Measurements from ENCODE around the gene COX4I2.
"Not testable (repeated sequence)": the region's sequence is repeated elsewhere in the genome, so short reads cannot be mapped to it uniquely, and the experiment has no call there.

The COX4I2 gene

DNA sequence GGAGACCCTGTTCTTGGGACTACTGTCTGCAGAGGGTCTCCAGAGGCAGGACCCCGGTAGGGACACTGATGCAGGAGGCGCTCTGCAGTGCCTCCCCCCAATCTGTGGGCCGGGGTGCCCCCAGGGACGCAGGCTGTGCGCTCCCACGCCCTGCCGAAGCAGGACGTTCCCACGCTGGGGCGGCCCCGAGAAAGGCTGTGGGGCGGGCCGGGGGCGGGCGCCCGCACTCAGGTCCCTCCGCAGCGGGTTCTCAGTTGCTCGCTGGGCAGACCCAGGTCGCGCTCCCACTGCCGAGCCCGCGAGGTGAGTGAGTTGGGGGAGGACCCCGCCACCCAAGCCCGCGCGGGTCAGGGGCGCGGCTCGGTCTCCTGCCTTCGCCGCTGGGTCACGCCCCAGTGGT lies at the start of gene COX4I2:
Gene COX4I2, plus strand, starts transcription at position 253 of the 400 bp plus-strand sequence. CDS start 1,106 bp downstream, outside the sequence.
- no peak for DNase-seq (ENCODE audit: low read depth in 2 of 2)

DNA sequence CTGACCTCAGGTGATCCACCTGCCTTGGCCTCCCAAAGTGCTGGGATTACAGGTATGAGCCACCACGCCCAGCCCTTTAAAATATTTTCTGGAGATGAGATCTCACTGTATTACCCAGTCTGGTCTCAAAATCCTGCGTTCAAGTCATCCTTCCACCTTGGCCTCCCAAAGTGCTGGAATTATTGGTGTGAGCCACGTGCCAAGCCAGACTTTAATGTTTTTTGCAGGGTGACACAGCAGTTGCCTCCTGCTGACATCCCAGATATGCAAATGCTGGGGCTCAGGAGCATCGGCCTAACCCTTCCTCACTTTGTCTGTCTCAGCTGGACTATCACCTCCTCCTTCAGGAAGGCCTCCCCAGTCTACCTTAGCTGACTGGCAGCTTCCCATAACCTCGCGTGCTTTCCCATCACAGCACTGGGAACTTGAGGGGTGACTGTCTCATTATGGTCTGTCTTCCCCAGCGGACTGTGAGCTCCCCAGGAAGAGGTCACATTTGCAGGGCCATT lies 46.9 kb upstream of the COX4I2 start:
- no peak for DNase-seq (ENCODE audit: low read depth in 2 of 2)

DNA sequence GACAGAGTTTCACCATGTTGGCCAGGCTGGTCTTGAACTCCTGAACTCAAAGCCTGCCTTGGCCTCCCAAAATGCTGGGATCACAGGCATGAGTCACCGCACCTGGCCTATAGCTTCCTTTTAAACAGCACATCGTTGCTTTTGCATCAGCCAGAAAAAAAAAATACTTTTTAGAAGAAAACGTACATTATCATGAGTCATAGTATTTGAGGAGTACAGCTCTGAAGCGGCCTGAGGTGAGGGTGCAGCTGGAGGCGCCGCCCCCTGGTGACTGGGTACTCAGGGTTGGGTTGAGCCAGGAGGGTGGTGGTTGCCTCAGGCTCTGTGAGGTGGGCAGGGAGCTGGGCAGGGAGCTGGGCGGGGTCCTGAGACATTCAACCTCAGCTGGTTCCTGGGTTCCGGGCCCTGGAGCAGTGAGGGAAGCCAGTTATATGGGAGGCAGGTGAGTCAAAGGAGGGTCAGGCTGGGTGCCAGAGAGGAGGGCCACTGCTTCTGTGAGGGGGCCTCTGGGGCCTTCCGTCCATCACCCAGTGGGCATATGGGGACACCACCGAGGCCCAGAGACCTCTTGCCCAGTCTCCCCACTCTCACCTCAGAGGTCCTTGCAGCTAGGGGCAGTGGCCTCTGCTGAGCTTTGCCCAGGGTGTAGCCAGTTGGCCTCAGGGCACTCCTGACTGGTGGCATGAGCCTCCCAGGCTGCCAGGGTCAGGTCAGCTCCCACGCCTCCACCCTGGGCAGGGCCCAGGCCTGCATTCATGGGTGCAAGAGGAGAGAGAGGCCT lies 44.3 kb upstream of the COX4I2 start:
- DNase-seq (ENCODE audit: low read depth in 2 of 2), result no peak

DNA sequence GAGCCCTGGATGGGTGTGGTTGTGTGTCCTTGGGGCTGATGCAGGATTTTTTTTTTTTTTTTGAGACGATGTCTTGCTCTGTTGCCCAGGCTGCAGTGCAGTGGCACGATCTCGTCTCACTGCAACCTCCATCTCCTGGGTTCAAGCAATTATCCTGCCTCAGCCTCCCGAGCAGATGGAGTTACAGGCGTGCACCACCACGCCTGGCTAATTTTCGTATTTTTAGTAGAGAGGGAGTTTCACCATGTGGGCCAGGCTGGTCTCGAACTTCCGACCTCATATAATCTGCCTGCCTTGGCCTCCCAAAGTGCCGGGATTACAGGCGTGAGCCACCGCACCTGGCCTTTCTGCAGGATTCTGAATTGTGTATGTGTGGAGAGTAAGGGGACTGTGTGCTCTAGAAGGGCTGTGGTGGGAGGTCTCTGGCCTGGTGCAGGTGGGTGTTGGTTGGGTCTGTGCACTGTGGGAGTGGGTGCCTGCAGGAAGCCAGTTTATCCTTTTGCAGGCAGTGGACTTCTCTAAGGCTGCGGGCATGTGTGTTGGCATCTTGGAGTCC lies 43.6 kb upstream of the COX4I2 start:
- no peak for DNase-seq (ENCODE audit: low read depth in 2 of 2)

DNA sequence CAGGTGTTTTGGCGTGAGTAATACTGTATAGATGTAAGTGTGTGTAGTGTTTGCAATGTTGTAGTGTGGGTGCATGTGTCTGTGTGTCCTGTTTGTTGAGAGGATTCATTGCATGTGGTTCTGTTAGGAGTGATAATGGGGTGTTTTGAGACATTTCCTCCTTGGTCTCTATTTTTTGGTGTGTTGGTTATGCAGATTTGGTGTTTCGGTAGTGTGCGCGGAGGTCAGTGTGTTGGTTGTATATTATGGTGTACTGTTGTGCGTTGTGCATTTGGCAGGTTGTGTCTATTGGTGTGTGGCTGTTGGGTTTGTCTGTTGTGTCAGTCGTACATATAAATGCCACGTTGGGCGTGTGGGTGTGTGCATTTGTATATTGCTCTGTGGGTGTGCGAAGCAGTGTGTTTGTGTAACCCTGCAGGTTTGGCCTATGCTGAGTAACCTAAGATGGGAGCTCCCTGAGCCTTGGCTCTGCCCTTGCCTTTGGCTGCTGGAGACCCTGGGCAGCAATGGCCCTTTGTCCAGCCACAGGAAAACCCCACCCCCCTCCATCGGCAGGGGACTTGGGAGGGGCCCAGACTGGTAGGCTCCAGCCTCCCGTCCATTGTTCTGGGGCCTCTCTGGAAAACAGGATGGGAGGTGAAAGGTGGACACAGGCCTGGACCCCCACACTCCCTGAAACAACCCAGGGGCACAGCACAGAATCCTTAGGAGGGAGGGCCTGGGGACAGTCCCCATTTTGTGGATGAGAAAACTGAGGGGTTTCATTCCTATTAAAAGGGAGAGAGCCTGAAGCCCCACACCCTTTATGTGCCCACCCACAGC lies 42.9 kb upstream of the COX4I2 start:
- no peak for DNase-seq (ENCODE audit: low read depth in 2 of 2)

DNA sequence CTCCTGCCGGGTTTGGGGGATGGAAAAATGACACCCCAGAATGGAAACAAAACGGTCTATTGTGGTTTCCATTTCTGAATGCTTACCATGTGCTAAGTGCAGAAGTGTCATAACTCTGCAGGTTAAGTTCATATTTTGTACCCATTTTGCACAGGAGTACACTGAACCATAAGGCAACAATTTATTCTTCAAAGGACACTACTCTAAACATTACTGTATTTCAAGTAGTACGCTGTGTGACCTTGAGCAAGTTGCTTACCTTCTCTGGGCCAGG lies 42.4 kb upstream of the COX4I2 start:
- no peak for DNase-seq (ENCODE audit: low read depth in 2 of 2)

DNA sequence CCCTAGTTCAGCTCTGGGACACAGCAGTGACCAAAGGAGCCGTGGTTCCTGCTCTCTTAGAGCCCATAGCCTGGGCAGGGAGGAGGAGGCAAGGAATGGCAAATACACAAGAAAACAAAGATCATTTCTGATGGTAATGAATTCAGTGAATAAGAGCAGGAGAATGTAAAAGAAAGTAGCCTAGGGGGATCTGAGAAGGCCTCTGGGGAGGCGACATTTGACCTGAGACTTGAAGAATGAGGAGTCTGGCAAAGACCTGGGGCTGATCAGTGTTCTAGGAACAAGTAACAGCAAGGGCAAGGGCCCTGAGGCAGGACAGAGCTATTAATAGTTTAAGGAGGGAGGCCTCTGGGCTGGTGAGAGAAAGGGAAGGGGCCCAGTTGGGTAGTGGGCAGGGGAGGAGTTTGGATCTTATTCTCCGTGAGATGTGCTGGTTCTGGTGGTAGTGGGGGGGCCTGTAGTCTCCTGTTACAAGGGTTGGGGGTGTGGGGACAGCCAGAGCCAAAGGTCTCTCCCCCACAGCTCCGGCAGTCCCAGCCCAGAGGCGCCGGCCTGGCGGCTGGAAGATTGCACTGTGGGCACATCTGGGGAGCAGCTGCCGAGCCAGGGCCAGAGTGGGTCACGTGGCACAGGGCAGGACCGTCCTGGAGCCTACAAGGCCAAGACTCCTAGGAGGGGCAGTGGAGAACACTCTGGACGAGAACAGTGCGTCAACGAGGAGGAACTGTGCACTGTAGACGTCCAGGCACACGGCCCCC lies 41.9 kb upstream of the COX4I2 start:
- no peak for DNase-seq (ENCODE audit: low read depth in 2 of 2)

DNA sequence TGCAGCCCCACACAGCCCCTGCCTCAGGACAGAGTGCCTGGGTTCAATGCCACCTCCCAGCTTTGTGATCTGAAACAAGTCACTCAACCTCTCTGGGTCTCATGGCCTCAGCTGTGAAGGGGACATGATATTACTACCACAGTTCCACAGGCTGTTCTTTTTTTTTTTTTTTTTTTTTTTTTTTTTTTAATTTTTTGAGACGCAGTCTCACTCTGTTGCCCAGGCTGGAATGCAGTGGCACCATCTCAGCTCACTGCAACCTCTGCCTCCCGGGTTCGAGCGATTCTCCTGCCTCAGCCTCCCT lies 41.3 kb upstream of the COX4I2 start:
- not testable (repeated sequence) for DNase-seq (ENCODE audit: low read depth in 2 of 2)

DNA sequence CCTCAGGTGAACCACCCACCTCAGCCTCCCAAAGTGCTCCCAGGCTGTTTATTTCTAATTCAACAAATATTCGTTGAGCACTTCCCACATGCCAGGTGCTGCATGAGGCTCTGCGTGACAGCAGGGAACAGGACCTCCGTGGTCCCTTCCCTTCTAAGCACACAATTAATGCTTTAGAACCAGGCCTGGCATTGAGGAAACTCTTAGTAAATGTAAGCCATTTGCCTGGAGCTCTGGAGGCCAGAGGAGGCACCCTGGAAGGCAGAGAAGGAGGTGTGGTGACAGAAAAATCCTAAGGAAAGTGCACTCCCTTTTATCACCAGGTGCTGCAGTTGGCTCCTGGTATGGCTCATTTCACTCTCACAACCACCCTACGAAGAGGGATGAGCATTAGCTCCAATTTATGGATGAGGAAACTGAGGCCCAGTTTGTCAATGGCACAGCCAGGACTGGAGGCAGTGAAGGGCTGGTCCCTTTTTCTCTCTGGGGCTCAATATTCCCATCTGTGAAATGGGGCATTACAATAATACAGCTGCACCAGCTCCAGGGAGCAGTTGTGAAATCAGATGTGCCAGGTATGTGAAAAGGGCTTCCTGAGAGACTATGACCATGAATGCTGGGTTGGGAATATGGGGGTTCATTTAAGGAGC lies 40.8 kb upstream of the COX4I2 start:
- DNase-seq (ENCODE audit: low read depth in 2 of 2), result no peak

DNA sequence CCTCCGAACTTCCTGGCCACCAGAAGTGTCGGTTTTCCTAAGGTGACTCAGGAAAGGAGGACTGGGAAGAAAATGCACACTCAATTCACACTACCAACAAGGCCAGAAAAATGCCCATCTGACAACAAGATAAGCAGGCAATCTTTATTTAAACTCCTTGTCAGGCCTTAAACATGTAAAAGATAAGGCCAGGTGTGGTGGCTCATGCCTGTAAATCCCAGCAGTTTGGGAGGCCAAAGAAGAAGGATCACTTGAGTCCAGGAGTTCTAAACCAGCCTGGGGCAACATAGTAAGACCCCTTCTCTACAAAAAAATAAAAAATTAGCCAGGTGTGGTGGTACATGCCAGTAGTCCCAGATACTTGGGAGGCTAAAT lies 40.2 kb upstream of the COX4I2 start:
- no peak for DNase-seq (ENCODE audit: low read depth in 2 of 2)

DNA sequence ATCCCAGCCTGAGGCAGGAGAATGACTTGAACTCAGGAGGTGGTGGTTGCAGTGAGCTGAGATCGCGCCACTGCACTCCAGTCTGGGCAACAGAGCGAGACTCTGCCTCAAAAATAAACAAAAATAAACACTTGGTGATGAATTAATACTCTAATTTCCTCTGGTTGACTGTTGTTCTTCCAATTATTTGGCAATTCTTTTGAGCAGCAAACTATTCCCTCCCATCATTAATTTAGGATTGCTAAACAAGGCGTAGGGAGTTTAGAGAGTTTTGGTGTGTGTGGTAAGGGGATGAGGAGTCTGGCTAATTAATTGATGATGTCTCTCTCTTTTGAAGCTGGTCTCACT lies 35.3 kb upstream of the COX4I2 start:
- no peak for DNase-seq (ENCODE audit: low read depth in 2 of 2)

DNA sequence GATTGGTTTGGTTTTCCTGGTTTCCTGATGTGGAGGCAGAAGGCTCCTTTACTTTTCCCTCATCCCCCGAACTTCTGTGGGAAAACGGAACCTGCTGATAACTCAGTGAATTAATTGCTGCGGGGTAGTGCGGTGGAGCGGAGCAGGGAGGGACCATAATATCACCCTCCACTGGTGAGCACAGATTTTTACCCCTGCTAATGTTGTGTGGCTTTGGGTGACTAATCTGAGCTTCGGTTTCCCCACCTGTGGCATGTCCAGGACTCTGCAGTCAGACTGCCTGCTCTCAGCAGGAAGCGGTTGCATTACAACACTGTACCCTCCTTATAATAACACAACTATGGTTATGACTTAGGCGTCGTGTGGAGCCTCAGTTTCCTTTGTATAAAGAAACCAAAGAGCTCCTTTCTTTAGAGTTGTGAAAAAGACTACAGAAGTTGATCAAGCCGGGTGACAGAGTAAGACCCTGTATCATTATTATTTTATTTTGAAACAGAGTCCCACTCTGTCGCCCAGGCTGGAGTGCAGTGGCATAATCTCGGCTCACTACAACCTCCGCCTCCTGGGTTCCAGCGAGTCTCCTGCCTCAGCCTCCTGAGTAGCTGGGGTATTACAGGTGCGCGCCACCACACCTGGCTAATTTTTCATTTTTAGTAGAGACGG lies 34.8 kb upstream of the COX4I2 start:
- no peak for DNase-seq (ENCODE audit: low read depth in 2 of 2)

DNA sequence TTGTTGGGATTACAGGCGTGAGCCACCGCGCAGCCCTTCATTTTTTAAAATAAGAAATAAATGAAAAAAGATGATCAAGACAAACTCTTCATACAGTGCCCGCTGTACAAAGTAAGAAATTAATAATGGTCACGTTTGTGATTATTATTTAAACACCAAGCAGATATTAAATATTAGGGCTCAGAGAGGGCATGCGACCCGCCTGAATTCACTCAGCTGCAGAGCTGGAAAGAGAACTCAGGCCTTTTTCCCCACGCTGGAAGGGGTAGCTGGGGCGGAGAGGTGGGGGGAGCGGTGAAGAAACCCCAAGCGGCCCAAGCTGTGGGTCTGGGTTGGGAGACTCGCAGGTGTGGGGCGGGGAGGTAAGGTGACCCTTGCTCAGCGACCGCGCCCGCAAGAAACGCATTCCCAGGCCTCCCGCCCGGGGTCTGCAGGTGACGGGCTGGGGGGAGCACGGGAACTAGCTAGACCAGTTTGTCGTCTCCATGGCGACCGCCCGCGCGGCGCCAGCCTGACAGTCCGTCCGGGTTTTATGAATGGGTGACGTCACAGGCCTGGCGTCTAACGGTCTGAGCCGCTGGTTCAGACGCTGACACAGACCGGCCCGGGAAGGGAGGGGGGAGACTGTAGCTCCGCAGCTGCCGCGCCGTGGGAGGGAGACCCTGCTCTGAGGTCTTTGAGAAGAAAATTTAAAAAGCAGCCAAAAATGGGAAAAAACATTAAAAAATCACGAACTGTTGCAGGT lies 33.7 kb upstream of the COX4I2 start:
- DNase-seq (ENCODE audit: low read depth in 2 of 2), result peak; percentile 24 to 39

DNA sequence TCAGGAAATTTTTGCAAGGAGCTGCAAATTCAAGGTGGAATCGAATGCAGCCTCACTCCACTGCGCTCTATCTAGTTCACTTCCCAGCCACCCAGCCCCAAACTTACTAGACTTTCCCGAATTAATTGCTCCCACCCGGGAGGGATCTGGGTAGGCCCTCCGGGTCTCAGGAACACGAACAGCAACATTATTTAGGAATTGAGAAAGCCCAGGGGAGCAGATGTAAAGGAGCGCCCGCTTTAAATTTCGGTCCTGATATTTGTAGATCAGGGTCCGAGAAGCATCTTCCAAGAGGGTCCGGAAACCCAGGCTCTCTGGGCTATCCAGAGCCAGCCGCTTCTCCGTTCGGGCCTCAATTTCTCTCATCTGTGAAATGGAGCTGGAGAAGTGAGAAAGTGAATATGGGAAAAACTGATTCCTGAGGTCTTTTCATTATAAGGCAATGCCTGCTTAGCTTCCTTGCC lies 33.1 kb upstream of the COX4I2 start:
- no peak for DNase-seq (ENCODE audit: low read depth in 2 of 2)

DNA sequence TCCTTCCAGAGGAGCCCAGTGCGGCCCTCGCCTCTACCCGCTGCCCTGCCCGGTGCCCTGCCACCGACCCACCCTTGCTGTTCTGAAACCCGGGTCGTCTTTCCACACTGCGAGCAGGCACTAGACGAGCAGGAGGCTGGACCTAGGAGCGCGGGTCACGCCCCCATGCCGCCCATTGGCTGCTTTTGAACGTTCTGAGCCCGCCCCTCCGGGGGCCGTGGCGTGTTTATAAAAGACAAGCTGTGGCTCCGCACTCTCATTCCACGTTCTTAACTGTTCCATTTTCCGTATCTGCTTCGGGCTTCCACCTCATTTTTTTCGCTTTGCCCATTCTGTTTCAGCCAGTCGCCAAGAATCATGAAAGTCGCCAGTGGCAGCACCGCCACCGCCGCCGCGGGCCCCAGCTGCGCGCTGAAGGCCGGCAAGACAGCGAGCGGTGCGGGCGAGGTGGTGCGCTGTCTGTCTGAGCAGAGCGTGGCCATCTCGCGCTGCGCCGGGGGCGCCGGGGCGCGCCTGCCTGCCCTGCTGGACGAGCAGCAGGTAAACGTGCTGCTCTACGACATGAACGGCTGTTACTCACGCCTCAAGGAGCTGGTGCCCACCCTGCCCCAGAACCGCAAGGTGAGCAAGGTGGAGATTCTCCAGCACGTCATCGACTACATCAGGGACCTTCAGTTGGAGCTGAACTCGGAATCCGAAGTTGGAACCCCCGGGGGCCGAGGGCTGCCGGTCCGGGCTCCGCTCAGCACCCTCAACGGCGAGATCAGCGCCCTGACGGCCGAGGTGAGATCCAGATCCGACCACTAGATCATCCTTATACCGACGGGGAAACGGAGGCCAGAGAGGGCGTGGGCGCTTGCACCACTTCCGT lies 32.4 kb upstream of the COX4I2 start, which contains the start of gene ID1:
Gene ID1, plus strand, starts transcription at position 259 of the 871 bp plus-strand sequence. Its CDS starts 99 bp downstream, at position 358.
- peak; percentile 68 to 79 for DNase-seq (ENCODE audit: low read depth in 2 of 2)

DNA sequence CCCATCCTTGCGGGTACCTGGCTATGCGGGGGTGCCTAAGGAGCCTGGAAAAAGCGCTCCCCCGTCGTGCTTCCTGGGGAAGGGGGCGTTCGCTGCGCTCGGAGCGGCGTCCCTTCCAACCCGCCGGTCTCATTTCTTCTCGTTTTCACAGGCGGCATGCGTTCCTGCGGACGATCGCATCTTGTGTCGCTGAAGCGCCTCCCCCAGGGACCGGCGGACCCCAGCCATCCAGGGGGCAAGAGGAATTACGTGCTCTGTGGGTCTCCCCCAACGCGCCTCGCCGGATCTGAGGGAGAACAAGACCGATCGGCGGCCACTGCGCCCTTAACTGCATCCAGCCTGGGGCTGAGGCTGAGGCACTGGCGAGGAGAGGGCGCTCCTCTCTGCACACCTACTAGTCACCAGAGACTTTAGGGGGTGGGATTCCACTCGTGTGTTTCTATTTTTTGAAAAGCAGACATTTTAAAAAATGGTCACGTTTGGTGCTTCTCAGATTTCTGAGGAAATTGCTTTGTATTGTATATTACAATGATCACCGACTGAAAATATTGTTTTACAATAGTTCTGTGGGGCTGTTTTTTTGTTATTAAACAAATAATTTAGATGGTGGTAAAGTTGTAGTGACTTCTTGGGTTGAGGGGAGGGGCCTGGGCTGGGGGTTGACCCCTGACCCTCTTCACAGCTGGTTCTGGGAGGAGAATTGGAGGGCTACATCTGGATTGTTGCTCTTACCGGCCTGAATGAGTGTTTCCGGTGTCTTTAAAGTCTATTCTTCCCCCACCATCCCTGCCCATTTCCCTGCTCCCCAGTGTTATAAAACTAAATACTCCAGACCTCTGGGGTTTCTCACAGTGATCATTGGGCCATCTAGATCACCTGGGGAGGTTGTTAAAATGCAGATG lies 31.6 kb upstream of the COX4I2 start:
- no peak for DNase-seq (ENCODE audit: low read depth in 2 of 2)

DNA sequence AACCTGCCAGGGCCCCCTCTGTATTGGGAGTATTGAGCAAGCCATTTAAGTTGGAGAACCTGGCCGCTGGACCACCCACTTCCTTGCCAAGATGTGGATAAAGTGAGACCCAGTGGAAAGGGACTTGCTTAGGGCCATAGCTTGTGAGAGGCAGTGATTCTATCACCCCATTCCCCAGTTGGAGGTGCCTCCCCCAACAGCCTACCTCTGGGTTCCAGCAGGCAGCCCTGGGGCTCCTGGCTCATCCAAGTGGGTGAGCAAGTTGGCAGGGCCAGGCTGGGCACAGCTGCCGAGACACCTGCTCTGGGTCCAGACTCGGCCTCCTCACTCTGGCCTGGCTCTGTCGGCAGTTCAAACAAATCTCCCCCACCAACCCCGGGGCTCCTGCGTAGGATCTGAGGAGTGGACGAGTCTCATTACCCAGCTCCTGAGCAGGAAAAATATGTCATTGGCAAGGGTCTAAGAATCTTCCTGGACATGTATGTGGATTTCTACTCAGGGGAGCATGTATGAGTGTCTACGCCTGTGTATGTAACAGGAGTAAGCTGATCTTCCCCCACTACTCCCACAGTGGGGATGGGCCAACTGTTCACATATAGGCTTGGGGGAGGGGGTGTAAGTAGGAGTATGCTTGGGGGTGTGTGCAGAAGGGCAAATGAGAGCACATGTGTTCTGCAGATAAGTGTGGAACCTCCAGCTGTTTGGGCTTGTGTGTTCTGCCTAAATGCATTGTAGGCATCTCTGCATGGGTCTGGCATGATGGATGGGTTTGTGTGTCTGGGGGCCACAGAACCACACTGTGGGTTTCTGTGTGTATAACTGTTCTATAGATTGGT lies 30.7 kb upstream of the COX4I2 start:
- DNase-seq (ENCODE audit: low read depth in 2 of 2), result no peak
